Measurements from ENCODE around the gene PTPRQ.
"Not testable (repeated sequence)": the region's sequence is repeated elsewhere in the genome, so short reads cannot be mapped to it uniquely, and the experiment has no call there.

Gene PTPRQ

GRCh38 chr12:80648881-80649280, 204.8 kb downstream of the PTPRQ start:
- DNase-seq, result no peak

DNA sequence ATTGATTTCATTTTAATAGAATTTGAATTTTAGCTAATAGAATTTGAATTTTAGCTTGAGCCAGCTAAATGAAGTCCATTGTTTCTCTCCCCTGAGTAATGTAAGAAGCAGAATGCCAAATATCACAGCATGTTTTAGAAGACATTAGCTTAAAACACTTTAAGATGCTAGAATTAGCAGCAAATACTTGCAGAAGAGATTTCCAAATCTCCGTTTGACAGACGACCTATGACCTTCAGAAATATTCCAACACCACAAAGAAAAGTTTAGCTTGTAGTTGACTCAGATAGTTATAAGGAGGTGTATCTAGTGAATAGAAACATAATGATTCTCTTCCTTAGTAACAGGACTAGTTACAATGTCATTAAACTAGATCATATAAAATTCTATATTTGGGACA, 211.7 kb downstream of the PTPRQ start:
- no peak for DNase-seq

- DNase-seq, result peak in 1 of 2 experiments; percentile 17
Measured at GRCh38 chr12:80659512-80660063, 215.6 kb downstream of the PTPRQ start.

DNA sequence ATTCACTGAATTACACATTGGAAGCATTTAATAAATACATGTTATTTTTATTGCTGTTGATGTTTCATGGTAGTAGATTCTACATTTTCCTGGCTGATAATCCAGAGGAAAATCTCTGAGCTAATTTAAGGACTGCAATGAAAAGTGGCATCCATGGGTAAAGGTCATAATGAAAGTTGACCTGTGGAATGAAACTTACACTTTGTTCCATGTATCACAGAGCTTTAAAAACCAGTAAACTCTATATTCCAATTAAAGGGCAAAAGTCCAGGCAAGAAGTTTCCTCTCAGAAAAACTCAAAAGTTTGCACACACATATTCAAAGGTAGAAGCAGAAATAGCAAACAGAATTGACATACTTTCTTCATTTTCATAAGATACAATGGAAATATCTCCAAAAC, 218.6 kb downstream of the PTPRQ start:
- no peak for DNase-seq

DNA sequence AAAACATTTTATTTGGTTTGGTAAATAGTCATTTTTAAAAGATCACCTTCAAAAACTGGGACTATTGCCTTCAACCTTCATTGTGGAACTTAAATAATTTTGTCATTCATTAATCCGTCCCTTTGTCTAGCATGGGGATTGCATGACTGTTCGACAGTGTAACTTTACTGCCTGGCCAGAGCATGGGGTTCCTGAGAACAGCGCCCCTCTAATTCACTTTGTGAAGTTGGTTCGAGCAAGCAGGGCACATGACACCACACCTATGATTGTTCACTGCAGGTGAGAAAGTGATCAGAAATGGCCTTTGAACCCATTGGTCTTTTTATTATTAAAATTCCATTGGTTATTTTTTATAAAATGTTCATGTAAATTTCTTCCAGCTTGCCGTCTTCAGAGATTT, 226.2 kb downstream of the PTPRQ start:
- DNase-seq, result no peak

GRCh38 chr12:80676042-80676636, 232.1 kb downstream of the PTPRQ start:
- DNase-seq, result not testable (repeated sequence)

DNA sequence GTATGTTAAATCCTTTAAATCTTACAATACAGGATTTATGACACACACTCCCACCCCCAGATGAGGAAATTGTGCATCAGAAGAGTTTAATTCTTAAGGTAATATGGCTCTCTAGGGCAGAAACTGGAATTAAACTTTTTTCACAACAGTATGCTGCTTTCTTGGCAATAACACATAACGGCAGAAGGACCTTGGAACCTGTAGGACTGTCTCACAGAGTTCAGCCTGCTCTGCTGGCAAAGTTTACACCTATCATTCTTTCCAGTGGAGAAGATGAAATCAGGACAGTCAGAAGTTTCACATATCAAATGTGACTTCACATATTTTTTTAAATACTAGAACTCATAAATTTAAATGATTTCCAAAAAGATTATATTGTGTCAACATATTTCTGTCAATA, 232.8 kb downstream of the PTPRQ start:
- no peak for DNase-seq

- DNase-seq, result no peak
Measured at GRCh38 chr12:80677994-80678393, 234.0 kb downstream of the PTPRQ start.

DNA sequence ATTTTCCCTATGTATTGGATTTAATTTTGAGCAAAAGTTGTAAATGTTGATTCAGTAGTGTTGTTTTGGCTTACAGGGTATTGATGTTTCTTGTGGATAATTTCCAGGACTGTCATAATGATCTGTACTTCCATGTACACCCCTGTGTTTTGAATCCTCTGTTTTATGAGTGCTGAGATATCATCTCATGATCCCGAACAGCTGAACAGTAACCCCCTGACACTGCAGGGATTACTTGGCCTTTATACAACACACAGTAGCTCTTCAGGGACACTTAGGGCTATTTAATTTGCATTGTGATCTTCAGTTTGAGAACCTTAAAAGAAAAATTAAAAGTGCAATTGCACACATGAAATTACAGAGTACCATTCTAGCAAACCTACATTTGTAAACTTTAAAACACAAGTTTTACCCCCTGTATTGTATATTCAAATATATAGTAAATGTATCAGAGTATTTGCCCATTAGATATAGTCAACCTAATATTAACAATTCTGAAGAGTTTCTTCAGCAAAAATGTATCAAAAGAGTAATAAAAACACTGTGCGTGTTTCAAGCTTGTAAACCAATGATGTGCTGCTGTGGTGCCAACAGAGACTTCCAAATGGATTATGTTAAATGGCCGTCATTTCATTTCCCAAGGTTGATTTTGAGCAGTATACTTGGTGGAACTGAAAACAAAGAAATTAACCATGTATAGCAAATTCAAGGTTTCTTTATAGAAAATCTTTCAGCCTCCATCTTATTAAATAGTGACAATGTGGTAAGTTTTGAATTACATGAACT, 235.5 kb downstream of the PTPRQ start:
- DNase-seq, result no peak

DNA sequence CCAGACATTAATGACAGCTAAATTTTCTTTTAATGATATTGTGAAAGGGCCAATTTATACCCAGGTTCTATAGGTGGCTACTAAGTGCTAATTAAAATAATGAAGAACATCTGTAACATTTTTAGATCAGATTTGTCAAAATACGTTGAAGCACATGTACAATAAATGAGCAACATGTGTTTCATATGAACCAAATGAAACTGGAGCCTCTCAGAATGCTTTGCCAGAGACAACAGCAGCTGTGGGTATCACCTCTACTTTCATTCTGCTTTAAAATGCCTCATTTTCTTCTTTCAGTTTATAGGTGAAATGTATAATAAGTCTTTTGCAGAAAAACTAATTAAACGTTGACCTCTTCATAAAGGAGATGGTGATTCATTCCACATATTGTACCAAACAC, 237.3 kb downstream of the PTPRQ start:
- peak in 1 of 2 experiments; percentile 11 for DNase-seq

- DNase-seq, result no peak
Measured at GRCh38 chr12:80681786-80682185, 237.8 kb downstream of the PTPRQ start.

DNA sequence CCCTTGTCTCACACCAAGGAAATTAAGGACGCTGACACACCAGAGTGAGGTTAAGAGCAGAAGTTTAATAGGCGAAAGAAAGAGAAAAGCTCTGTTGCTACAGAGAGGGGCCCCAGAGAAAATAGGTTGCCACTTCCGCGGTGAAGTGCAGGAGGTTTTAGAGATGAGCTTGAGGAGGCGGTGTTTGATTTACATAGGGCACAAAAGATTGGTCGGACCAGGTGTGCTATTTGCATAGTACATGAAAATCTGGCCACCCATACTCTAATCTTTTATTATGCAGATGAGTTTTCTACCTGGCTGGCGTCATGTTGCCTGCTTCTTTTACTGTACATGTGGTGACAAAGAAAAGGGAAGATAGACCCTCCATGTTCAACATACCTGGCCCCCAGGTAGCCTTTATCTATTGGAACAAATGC, 240.1 kb downstream of the PTPRQ start:
- DNase-seq, result no peak

DNA sequence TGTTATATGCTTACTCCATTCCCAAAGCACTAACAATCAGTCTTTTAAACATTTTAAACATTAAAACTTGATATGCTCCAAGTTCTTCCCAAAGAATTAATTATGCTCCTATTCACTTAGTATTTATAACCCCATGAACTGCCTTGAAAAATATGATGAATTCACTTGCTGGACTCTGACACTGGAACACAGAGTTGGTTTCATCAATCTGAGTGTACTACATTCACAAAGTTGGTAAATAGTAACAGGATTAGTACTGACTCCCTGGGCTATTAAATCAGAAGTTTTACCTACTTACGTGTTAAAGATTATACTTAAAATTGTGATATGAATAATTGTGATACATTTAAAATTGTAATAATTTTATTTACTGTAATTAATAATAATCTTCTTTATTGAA, 246.1 kb downstream of the PTPRQ start:
- DNase-seq, result no peak

GRCh38 chr12:80690513-80690912, 246.5 kb downstream of the PTPRQ start:
- DNase-seq, result no peak

GRCh38 chr12:80692114-80692513, 248.1 kb downstream of the PTPRQ start:
- DNase-seq, result peak; percentile 65 to 85

- DNase-seq, result no peak
Measured at GRCh38 chr12:80697270-80697887, 253.3 kb downstream of the PTPRQ start.

GRCh38 chr12:80698256-80698655, 254.2 kb downstream of the PTPRQ start:
- DNase-seq, result no peak

- no peak for DNase-seq
Measured at GRCh38 chr12:80698847-80699542, 255.0 kb downstream of the PTPRQ start.

DNA sequence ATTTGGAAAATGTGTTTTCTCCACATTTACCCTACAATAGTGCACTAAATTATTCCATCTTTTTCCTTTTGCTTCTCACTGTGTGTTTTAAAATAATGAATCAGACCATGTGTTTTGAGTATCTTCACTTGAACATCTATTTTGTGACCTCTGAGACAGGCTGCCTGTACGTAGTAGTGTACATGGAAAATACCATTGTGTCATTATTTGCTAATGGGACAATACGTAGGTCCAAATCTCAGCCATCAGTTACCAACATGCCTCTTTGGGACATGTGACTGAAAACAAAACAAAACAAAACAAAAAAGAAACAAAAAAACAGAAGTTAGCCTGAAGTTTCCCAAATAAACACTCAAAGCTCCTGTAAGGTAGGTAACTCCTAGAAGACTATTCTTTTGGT, 256.3 kb downstream of the PTPRQ start:
- no peak for DNase-seq

DNA sequence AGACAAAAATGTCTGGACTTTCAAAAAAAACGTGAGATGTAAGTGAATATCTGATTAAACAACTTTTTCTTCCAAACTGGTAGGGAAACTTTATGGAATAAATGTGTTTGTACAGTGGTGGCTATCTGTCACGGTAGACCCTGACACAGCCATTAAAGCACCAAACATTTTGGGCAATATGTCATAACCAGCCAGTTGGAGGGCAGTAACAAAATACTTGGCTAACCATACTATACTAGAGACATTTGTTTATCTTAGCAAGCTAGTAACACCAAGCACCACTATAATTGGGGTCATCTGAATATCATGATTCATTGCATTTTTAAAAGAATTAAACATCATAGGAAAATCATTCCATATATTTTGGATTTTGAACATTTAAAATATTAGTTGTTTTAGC, 257.4 kb downstream of the PTPRQ start:
- no peak for DNase-seq

GRCh38 chr12:80702889-80703805, 259.1 kb downstream of the PTPRQ start:
- DNase-seq, result no peak

GRCh38 chr12:80704420-80704819, 260.4 kb downstream of the PTPRQ start:
- DNase-seq, result no peak

All from NCI-H524 (cell line).